HepG2 (cell line): ENCODE measurements around the gene RWDD4. TPM values are rescaled to one million over a fixed set of nuclear protein-coding genes. Genes with fewer than 3 reads are reported as not detected.

Experiments used
- ATAC-seq: fragments of 200-7000 bp; cut with Tn5 transposase; 3 replicates; pipeline ENCODE4 v1.9.1; 2020; ENCODE audit warnings: mild to moderate bottlenecking, moderate library complexity
- BruUV-seq: library from RNA; stranded (reverse); fragments of 400-500 nt; replicated peaks from 2 replicates; lab custom pipeline; 2021; lab: Mats Ljungman, UMichigan
- CTCF ChIA-PET: fragments of 300-600 bp; formaldehyde crosslinking; extraction: SDS; loops from one replicate; lab custom pipeline; 2021; ENCODE audit warnings: low total read pairs, inconsistent platforms, low intra/inter-chr PET ratio; lab: Yijun Ruan, JAX
- POLR2A ChIA-PET: fragments of 350-600 bp; sonication (Branson Sonifier 250); formaldehyde crosslinking; loops from one replicate; lab custom pipeline; 2020; ENCODE audit warnings: antibody characterized with exemption, inconsistent platforms; lab: Yijun Ruan, JAX
- DNase-seq: peaks from one replicate; pipeline ENCODE4 v3.0.0-alpha.2; 2015; ENCODE audit warnings: low spot score
- FAIRE-seq: peaks from 3 replicates; lab custom pipeline; 2011; peaks lifted over from hg19 to GRCh38; lab: Jason Lieb, UNC
- H2AFZ ChIP-seq: one replicate; pipeline ENCODE4 v1.6.1; 2011; ENCODE audit warnings: low read length, inconsistent platforms
- H3K27ac ChIP-seq: fragments of 300-600 bp; 3 replicates; pipeline ENCODE4 v1.8.0; 2011; ENCODE audit warnings: mixed run types, mild to moderate bottlenecking, mixed read lengths, low read length, inconsistent platforms; ENCODE audit not compliant: insufficient read depth; ENCODE audit errors: extremely low read length
- H3K27me3 ChIP-seq, 2 experiments: fragments of 200-600 bp in 1 of 2; 2 replicates in 1 of 2; 3 replicates in 1 of 2; pipeline versions ENCODE4 v1.6.0 to v1.8.0; 2011; ENCODE audit warnings: low read length in 2 of 2, mild to moderate bottlenecking in 2 of 2, moderate library complexity in 2 of 2, inconsistent platforms in 1 of 2; ENCODE audit not compliant: insufficient read depth in 2 of 2, control insufficient read depth in 1 of 2
- H3K36me3 ChIP-seq, 2 experiments: fragments of 200-600 bp in 1 of 2; replicated peaks in 1 of 2; 2 replicates in 1 of 2; 3 replicates in 1 of 2; pipeline versions ENCODE4 v1.5.1 to v1.8.0; 2011; ENCODE audit warnings: low read length in 2 of 2, inconsistent platforms in 1 of 2; ENCODE audit not compliant: insufficient read depth in 2 of 2, control insufficient read depth in 1 of 2
- H3K4me1 ChIP-seq: 2 replicates; pipeline ENCODE4 v1.5.1; 2012; ENCODE audit warnings: low read length, inconsistent platforms; ENCODE audit not compliant: insufficient read depth
- H3K4me2 ChIP-seq: 2 replicates; pipeline ENCODE4 v1.6.0; 2011; ENCODE audit warnings: low read depth, low read length, inconsistent platforms
- H3K4me3 ChIP-seq, 3 experiments: fragments of 200-600 bp in 1 of 3; sonication (generic), shearing (Covaris generic) in 1 of 3; replicated peaks in 1 of 3; 2 replicates each; pipeline ENCODE4 v1.5.1; 2011 to 2016; ENCODE audit warnings: low read length in 3 of 3, inconsistent platforms in 2 of 3, low read depth in 2 of 3, mild to moderate bottlenecking in 2 of 3, control low read depth in 1 of 3, mixed read lengths in 1 of 3; ENCODE audit not compliant: insufficient read depth in 1 of 3
- H3K79me2 ChIP-seq: one replicate; pipeline ENCODE4 v1.6.1; 2011; ENCODE audit warnings: low read length, inconsistent platforms; ENCODE audit not compliant: insufficient read depth
- H3K9ac ChIP-seq: 2 replicates; pipeline ENCODE4 v1.6.0; 2011; ENCODE audit warnings: mild to moderate bottlenecking, low read depth, low read length, inconsistent platforms; ENCODE audit not compliant: insufficient read depth
- H3K9me3 ChIP-seq: 2 replicates; pipeline ENCODE4 v1.5.1; 2012; ENCODE audit warnings: mild to moderate bottlenecking, low read length
- H4K20me1 ChIP-seq: 2 replicates; pipeline ENCODE4 v1.6.0; 2011; ENCODE audit warnings: inconsistent platforms, mild to moderate bottlenecking, low read length, moderate library complexity; ENCODE audit not compliant: insufficient read depth
- BCLAF1 ChIP-seq: fragments of 450-650 bp; IDR thresholded peaks from 2 replicates; pipeline ENCODE4 v1.6.1; 2017; ENCODE audit warnings: mild to moderate bottlenecking
- CCDC6 ChIP-seq: sonication (generic); formaldehyde crosslinking; IDR thresholded peaks from 2 replicates; pipeline ENCODE4 v1.8.1; 2022; ENCODE audit warnings: mild to moderate bottlenecking, missing genetic modification reagents, moderate library complexity
- GLMP ChIP-seq: sonication (generic); formaldehyde crosslinking; IDR thresholded peaks from 2 replicates; pipeline ENCODE4 v1.9.0; 2021; ENCODE audit warnings: missing genetic modification reagents, mild to moderate bottlenecking, borderline replicate concordance
- HES4 ChIP-seq: sonication (generic); formaldehyde crosslinking; IDR thresholded peaks from 2 replicates; pipeline ENCODE4 v1.9.0; 2021; ENCODE audit warnings: mild to moderate bottlenecking, missing genetic modification reagents, borderline replicate concordance
- HNF4A ChIP-seq: sonication (generic); formaldehyde crosslinking; IDR thresholded peaks from 2 replicates; pipeline ENCODE4 v1.4.0; 2020; ENCODE audit warnings: missing genetic modification reagents
- KAT7 ChIP-seq: IDR thresholded peaks from 2 replicates; pipeline ENCODE4 v1.6.1; 2018; ENCODE audit warnings: borderline replicate concordance, missing compliant biosample characterization
- MAF1 ChIP-seq: sonication (generic); formaldehyde crosslinking; IDR thresholded peaks from 2 replicates; pipeline ENCODE4 v1.5.0; 2020; ENCODE audit warnings: missing genetic modification reagents, borderline replicate concordance
- MZF1 ChIP-seq: sonication (generic); formaldehyde crosslinking; IDR thresholded peaks from 2 replicates; pipeline ENCODE4 v1.8.1; 2023; ENCODE audit warnings: mild to moderate bottlenecking, missing genetic modification reagents, borderline replicate concordance
- RCOR2 ChIP-seq: IDR thresholded peaks from 2 replicates; pipeline ENCODE4 v1.6.1; 2016; ENCODE audit warnings: missing biosample characterization, missing genetic modification reagents
- SKI ChIP-seq: fragments of 450-650 bp; IDR thresholded peaks from one replicate; pipeline ENCODE4 v1.6.1; 2018; ENCODE audit warnings: mild to moderate bottlenecking; ENCODE audit not compliant: partially characterized antibody
- TGIF2 ChIP-seq: IDR thresholded peaks from 2 replicates; pipeline ENCODE4 v1.6.1; 2016; ENCODE audit warnings: control low read depth, missing compliant biosample characterization
- THAP11 ChIP-seq: IDR thresholded peaks from 2 replicates; pipeline ENCODE4 v1.6.1; 2016; ENCODE audit warnings: missing biosample characterization, missing genetic modification reagents
- THRA ChIP-seq: sonication (generic); formaldehyde crosslinking; IDR thresholded peaks from 2 replicates; pipeline ENCODE4 v1.4.0; 2020; ENCODE audit warnings: missing genetic modification reagents, borderline replicate concordance
- ZBTB10 ChIP-seq: sonication (generic); formaldehyde crosslinking; IDR thresholded peaks from 2 replicates; pipeline ENCODE4 v1.4.0; 2020; ENCODE audit warnings: missing genetic modification reagents, borderline replicate concordance
- ZNF83 ChIP-seq: sonication (generic); formaldehyde crosslinking; IDR thresholded peaks from 2 replicates; pipeline ENCODE4 v1.4.0; 2020; ENCODE audit warnings: missing genetic modification reagents, mild to moderate bottlenecking, borderline replicate concordance
- WGBS: methylation state at CpG from one replicate; pipeline ENCODE4 v1.1.6; 2017; ENCODE audit warnings: low lambda C conversion rate; 5-methylcytosine and 5-hydroxymethylcytosine counted together
- in situ Hi-C: cut with HindIII; loops from 2 replicates; pipeline ENCODE4 v1.10.0; 2017; ENCODE audit warnings: low pct_unique_long_range_greater_than_20kb; ENCODE audit not compliant: extremely low pct_ligation_motif_present
- intact Hi-C: fragments of 100-400 bp; cut with micrococcal nuclease; formaldehyde crosslinking; loops from one replicate; pipeline ENCODE4 v1.10.0; 2022; ENCODE audit not compliant: unreplicated experiment
- polyA plus RNA-seq, 8 experiments: library from polyadenylated mRNA; depleted of rRNA in 3 of 8; stranded (reverse) in 7 of 8; unstranded in 1 of 8; fragments of >200 nt; fragmentation: Illumina TruSeq in 4 of 8; extraction: Trizol in 4 of 8; gene quantifications; 2 replicates each; pipeline versions ENCODE4 v1.2.1 to v1.2.3, GENCODE V29; 2011 to 2016; ENCODE audit warnings: low read depth in 4 of 8, missing spikeins in 1 of 8, mixed read lengths in 1 of 8; ENCODE audit not compliant: insufficient read depth in 1 of 8
- total RNA-seq, 5 experiments: library from RNA; depleted of rRNA; stranded (reverse); fragments of >200 nt; fragmentation: Illumina TruSeq; extraction: Trizol; gene quantifications; 2 replicates each; pipeline ENCODE4 v1.2.3, GENCODE V29; 2016; ENCODE audit warnings: low read depth in 1 of 5

RWDD4 gene
- total and polyA plus RNA-seq, 2 of the 13 experiments (the other 11 are each of a cell fraction or from before 2014, with no cell fraction given) = 10.2 to 25.4 TPM

GRCh38 chr4:183635321-183635720, 23.7 kb downstream of the RWDD4 start:
- peaks cover 8% of the 10 kb centered on the region; the same call in 1 of the 2 replicates for H3K4me1 ChIP-seq
- DNase-seq (no peak), FAIRE-seq (no peak)
- no peak overlapping the region for H3K27ac ChIP-seq
- in situ Hi-C loops = no loop called here
- H3K27me3 ChIP-seq = no peaks in the 10 kb centered on the region
- WGBS = 81% methylated on average over 10 of the region's 10 CpGs
- no peak overlapping the region for H2AFZ ChIP-seq
- TF ChIP-seq MAF1 (CRISPR knock-in tag) (no peak), ZBTB10 (CRISPR knock-in tag) (no peak), SKI (no peak), THAP11 (CRISPR knock-in tag) (no peak), RCOR2 (CRISPR knock-in tag) (no peak), ZNF83 (CRISPR knock-in tag) (no peak), GLMP (no peak), THRA (CRISPR knock-in tag) (no peak), MZF1 (CRISPR knock-in tag) (no peak), HES4 (CRISPR knock-in tag) (no peak), CCDC6 (CRISPR knock-in tag) (no peak), KAT7 (CRISPR knock-in tag) (no peak), TGIF2 (CRISPR knock-in tag) (no peak), BCLAF1 (no peak), HNF4A (no peak)
- TF ChIP-seq, all 625 proteins: peak for 0
- no peak overlapping the region for H3K4me3 ChIP-seq
- no peak overlapping the region for H3K4me2 ChIP-seq
- no TSS peak for BruUV-seq
- intact Hi-C loops = no loop called here
- no peaks in the 10 kb centered on the region for H3K79me2 ChIP-seq
- H3K9me3 ChIP-seq = no peaks in the 10 kb centered on the region
- ChIA-PET POLR2A (no interaction called here), CTCF (no interaction called here)
- no peaks in the 10 kb centered on the region for H4K20me1 ChIP-seq
- ATAC-seq = no peak
- H3K9ac ChIP-seq = no peak overlapping the region
- H3K36me3 ChIP-seq = no peaks in the 10 kb centered on the region
